Measurements from ENCODE around the gene RBPMS2.

The RBPMS2 gene

GRCh38 chr15:64753480-64754185 is 21.8 kb downstream of the RBPMS2 start:
- H3K4me2 ChIP-seq (ENCODE audit: low read length): no peak overlapping the region

GRCh38 chr15:64751464-64751863 is 23.9 kb downstream of the RBPMS2 start:
- Histone ChIP-seq H3K9ac (ENCODE audit: low read length) (no peak overlapping the region), H3K4me2 (ENCODE audit: low read length) (no peak overlapping the region), H2AFZ (ENCODE audit: low read depth, low read length) (no peak overlapping the region), H3K27ac (ENCODE audit: low read length) (no peak overlapping the region), H3K79me2 (ENCODE audit: low read length) (no peaks in the 10 kb centered on the region), H3K4me1 (ENCODE audit: low read length) (no peaks in the 10 kb centered on the region), H3K36me3 (replicated peaks; ENCODE audit: low read depth, low read length) (no peaks in the 10 kb centered on the region), H3K9me3 (ENCODE audit: insufficient read depth, low read length) (no peaks in the 10 kb centered on the region), H3K4me3 (ENCODE audit: low read length) (no peak overlapping the region), H4K20me1 (ENCODE audit: insufficient read depth, low read length) (no peaks in the 10 kb centered on the region), H3K27me3 (ENCODE audit: low read depth, low read length) (peaks cover 11% of the 10 kb centered on the region)
- no peak for TF ChIP-seq EZH2phosphoT487 (IDR thresholded peaks at IDR 0.05; ENCODE audit: low read depth)
- TF ChIP-seq, protein P1, sequence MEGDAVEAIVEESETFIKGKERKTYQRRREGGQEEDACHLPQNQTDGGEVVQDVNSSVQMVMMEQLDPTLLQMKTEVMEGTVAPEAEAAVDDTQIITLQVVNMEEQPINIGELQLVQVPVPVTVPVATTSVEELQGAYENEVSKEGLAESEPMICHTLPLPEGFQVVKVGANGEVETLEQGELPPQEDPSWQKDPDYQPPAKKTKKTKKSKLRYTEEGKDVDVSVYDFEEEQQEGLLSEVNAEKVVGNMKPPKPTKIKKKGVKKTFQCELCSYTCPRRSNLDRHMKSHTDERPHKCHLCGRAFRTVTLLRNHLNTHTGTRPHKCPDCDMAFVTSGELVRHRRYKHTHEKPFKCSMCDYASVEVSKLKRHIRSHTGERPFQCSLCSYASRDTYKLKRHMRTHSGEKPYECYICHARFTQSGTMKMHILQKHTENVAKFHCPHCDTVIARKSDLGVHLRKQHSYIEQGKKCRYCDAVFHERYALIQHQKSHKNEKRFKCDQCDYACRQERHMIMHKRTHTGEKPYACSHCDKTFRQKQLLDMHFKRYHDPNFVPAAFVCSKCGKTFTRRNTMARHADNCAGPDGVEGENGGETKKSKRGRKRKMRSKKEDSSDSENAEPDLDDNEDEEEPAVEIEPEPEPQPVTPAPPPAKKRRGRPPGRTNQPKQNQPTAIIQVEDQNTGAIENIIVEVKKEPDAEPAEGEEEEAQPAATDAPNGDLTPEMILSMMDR (IDR thresholded peaks at IDR 0.05; ENCODE audit: low read depth, low read length): no peak

More at GRCh38 chr15:64753480-64754185, 21.8 kb downstream of the RBPMS2 start:
- no peak overlapping the region for H3K27ac ChIP-seq (ENCODE audit: low read length)
- no peak for TF ChIP-seq EZH2phosphoT487 (IDR thresholded peaks at IDR 0.05; ENCODE audit: low read depth)
- TF ChIP-seq, protein P1 (IDR thresholded peaks at IDR 0.05; ENCODE audit: low read depth, low read length): no peak
- no peaks in the 10 kb centered on the region for H3K9me3 ChIP-seq (ENCODE audit: insufficient read depth, low read length)
- no peaks in the 10 kb centered on the region for H3K36me3 ChIP-seq (replicated peaks; ENCODE audit: low read depth, low read length)
- H3K27me3 ChIP-seq (ENCODE audit: low read depth, low read length): peaks cover 3% of the 10 kb centered on the region; the same call in 1 of the 2 replicates
- H2AFZ ChIP-seq (ENCODE audit: low read depth, low read length): no peak overlapping the region
- no peaks in the 10 kb centered on the region for H4K20me1 ChIP-seq (ENCODE audit: insufficient read depth, low read length)
- no peak overlapping the region for H3K9ac ChIP-seq (ENCODE audit: low read length)
- no peaks in the 10 kb centered on the region for H3K79me2 ChIP-seq (ENCODE audit: low read length)
- H3K4me3 ChIP-seq (ENCODE audit: low read length): no peak overlapping the region
- H3K4me1 ChIP-seq (ENCODE audit: low read length): no peaks in the 10 kb centered on the region

DNA sequence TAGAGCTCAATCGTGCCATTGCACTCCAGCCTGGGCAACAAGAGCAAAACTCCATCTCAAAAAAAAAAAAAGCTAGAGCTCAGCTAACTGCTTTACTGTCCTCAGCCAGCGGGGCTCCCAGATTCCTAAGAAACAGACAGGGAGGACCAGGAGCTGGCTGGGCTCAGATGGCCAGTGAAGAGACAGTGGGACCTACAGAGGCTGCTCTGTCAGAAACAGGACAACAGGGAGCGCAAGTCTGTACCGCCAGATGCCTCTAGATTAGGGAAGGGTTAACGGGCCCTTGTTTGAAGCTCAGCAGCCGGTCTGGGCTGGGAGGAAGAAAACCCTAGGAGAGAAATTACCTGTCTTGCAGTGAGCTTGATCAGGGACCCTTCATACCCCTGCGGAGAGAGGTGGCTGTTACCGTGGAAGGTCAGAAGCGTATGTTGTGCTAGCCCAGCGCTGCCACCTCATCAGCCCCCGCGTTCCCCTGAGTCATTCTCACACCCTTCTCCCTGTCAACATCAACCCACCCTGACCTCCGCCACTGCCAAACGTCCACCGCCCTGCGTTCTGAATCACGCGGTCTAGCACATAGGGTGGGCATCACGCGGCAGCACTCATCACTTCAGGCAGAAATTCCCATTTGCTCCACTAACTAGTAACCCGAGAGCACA is 25.3 kb downstream of the RBPMS2 start:
- no peak overlapping the region for H2AFZ ChIP-seq (ENCODE audit: low read depth, low read length)
- H3K4me1 ChIP-seq (ENCODE audit: low read length): no peaks in the 10 kb centered on the region
- H3K4me2 ChIP-seq (ENCODE audit: low read length): no peak overlapping the region
- TF ChIP-seq, protein P1 (IDR thresholded peaks at IDR 0.05; ENCODE audit: low read depth, low read length): no peak
- no peak for TF ChIP-seq EZH2phosphoT487 (IDR thresholded peaks at IDR 0.05; ENCODE audit: low read depth)
- H3K4me3 ChIP-seq (ENCODE audit: low read length): no peak overlapping the region
- H3K9ac ChIP-seq (ENCODE audit: low read length): no peak overlapping the region
- no peaks in the 10 kb centered on the region for H3K9me3 ChIP-seq (ENCODE audit: insufficient read depth, low read length)
- H3K27me3 ChIP-seq (ENCODE audit: low read depth, low read length): peaks cover 21% of the 10 kb centered on the region
- no peaks in the 10 kb centered on the region for H3K36me3 ChIP-seq (replicated peaks; ENCODE audit: low read depth, low read length)
- H4K20me1 ChIP-seq (ENCODE audit: insufficient read depth, low read length): no peaks in the 10 kb centered on the region
- H3K79me2 ChIP-seq (ENCODE audit: low read length): no peaks in the 10 kb centered on the region
- no peak overlapping the region for H3K27ac ChIP-seq (ENCODE audit: low read length)

DNA sequence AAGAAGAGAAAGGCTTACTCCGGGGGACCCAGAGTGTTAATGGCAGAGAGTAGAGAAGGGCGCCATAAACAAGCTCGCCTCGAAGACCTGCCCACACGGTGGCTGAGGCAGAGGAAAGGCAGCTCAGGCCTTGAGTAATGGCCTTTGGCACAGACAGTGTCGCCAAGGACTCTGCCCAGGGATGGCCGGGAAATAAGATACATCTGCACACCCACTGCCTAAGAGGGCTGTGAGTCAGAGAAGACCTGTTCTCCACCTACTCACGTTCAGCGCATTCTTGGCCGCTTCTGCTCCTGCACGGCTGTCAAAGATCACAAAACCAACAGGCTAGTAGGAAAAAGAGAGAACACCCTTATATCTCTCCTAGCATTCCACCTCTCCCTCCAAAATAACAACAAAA is 26.2 kb downstream of the RBPMS2 start:
- Histone ChIP-seq H2AFZ (ENCODE audit: low read depth, low read length) (no peak overlapping the region), H3K4me1 (ENCODE audit: low read length) (no peaks in the 10 kb centered on the region), H3K9ac (ENCODE audit: low read length) (no peak overlapping the region), H3K79me2 (ENCODE audit: low read length) (no peaks in the 10 kb centered on the region), H3K4me2 (ENCODE audit: low read length) (no peak overlapping the region), H3K4me3 (ENCODE audit: low read length) (no peak overlapping the region), H3K9me3 (ENCODE audit: insufficient read depth, low read length) (no peaks in the 10 kb centered on the region), H3K36me3 (replicated peaks; ENCODE audit: low read depth, low read length) (no peaks in the 10 kb centered on the region), H4K20me1 (ENCODE audit: insufficient read depth, low read length) (no peaks in the 10 kb centered on the region), H3K27ac (ENCODE audit: low read length) (no peak overlapping the region), H3K27me3 (ENCODE audit: low read depth, low read length) (peaks cover 21% of the 10 kb centered on the region)
- TF ChIP-seq, protein P1 (IDR thresholded peaks at IDR 0.05; ENCODE audit: low read depth, low read length): no peak
- no peak for TF ChIP-seq EZH2phosphoT487 (IDR thresholded peaks at IDR 0.05; ENCODE audit: low read depth)

Measured in OCI-LY3 (cell line).